Activated CD4-positive, alpha-beta T cell treated with anti-CD3 and anti-CD28 coated beads for 48 hours (primary cell): Measurements from ENCODE around the gene GPR150.
"Not testable (repeated sequence)": the region's sequence is repeated elsewhere in the genome, so short reads cannot be mapped to it uniquely, and the experiment has no call there.

ENCODE experiments used
- DNase-seq: peaks from one replicate; pipeline ENCODE4 v3.0.0-alpha.2; 2020

GPR150 gene

GRCh38 chr5:95626701-95627100 lies 6.8 kb downstream of the GPR150 start:
- no peak for DNase-seq

- no peak for DNase-seq
Measured at GRCh38 chr5:95627971-95628810, 8.3 kb downstream of the GPR150 start.

- no peak for DNase-seq
Measured at GRCh38 chr5:95628933-95629332, 9.0 kb downstream of the GPR150 start.

GRCh38 chr5:95630394-95630917 lies 10.6 kb downstream of the GPR150 start:
- DNase-seq, result no peak

GRCh38 chr5:95631255-95631958 lies 11.5 kb downstream of the GPR150 start:
- no peak for DNase-seq

GRCh38 chr5:95631991-95632675 lies 12.2 kb downstream of the GPR150 start:
- peak; percentile 82 for DNase-seq

GRCh38 chr5:95632942-95633341 lies 13.1 kb downstream of the GPR150 start:
- not testable (repeated sequence) for DNase-seq

GRCh38 chr5:95633671-95634070 lies 13.8 kb downstream of the GPR150 start:
- DNase-seq, result no peak

GRCh38 chr5:95634081-95634480 lies 14.2 kb downstream of the GPR150 start:
- DNase-seq, result no peak

GRCh38 chr5:95638632-95639031 lies 18.7 kb downstream of the GPR150 start:
- DNase-seq, result no peak

- DNase-seq, result no peak
Measured at GRCh38 chr5:95641741-95642220, 21.9 kb downstream of the GPR150 start.

- DNase-seq, result no peak
Measured at GRCh38 chr5:95643152-95643551, 23.3 kb downstream of the GPR150 start.

GRCh38 chr5:95644351-95645042 lies 24.6 kb downstream of the GPR150 start:
- DNase-seq, result peak; percentile 54

- DNase-seq, result not testable (repeated sequence)
Measured at GRCh38 chr5:95646226-95646568, 26.3 kb downstream of the GPR150 start.

- DNase-seq, result peak; percentile 98
Measured at GRCh38 chr5:95646569-95647431, 26.9 kb downstream of the GPR150 start, which contains the start of gene RFESD. RFESD (plus strand) TSS chr5:95646777; CDS start chr5:95652272, 5,495 bp downstream.

- no peak for DNase-seq
Measured at GRCh38 chr5:95647886-95648860, 28.3 kb downstream of the GPR150 start.

GRCh38 chr5:95649274-95649673 lies 29.4 kb downstream of the GPR150 start:
- no peak for DNase-seq

GRCh38 chr5:95649842-95650620 lies 30.1 kb downstream of the GPR150 start:
- DNase-seq, result no peak

GRCh38 chr5:95652849-95653248 lies 33.0 kb downstream of the GPR150 start:
- no peak for DNase-seq
